Measurements from ENCODE around the gene IFT172.

- TF ChIP-seq CTCF (IDR thresholded peaks at IDR 0.05) (no peak), POLR2A (IDR thresholded peaks at IDR 0.05) (no peak), POLR2AphosphoS5 (IDR thresholded peaks at IDR 0.05) (no peak)
These were observed 66.6 kb downstream of the IFT172 start for GRCh38 chr2:27422958-27423357.
